H1 (cell line): Measurements from ENCODE around the gene ERO1A. TPM values are rescaled to one million over a fixed set of nuclear protein-coding genes. Genes with fewer than 3 reads are reported as not detected.

Experiments used
- CTCF ChIA-PET: fragments of 300-600 bp; sonication (Branson Sonifier 250); formaldehyde crosslinking; loops from one replicate; lab custom pipeline; 2021; ENCODE audit not compliant: partially characterized antibody; lab: Charles Lee
- POLR2A ChIA-PET: fragments of 300-600 bp; sonication (Branson Sonifier 250); formaldehyde crosslinking; loops from one replicate; lab custom pipeline; 2021; ENCODE audit warnings: inconsistent platforms; ENCODE audit not compliant: partially characterized antibody; lab: Charles Lee
- DNase-seq, 2 experiments: peaks; one replicate each; pipeline versions ENCODE4 v3.0.0 to v3.0.0-alpha.2; 2010 to 2022; ENCODE audit warnings: low spot score in 2 of 2, low read depth in 1 of 2, mixed read lengths in 1 of 2
- FAIRE-seq: peaks from 2 replicates; lab custom pipeline; 2011; peaks lifted over from hg19 to GRCh38; lab: Jason Lieb, UNC
- H2AFZ ChIP-seq: 2 replicates; pipeline ENCODE4 v1.8.1; 2012; ENCODE audit warnings: low read length, inconsistent platforms
- H2AK5ac ChIP-seq: 2 replicates; pipeline ENCODE4 v1.6.1; 2013; ENCODE audit warnings: low read depth, low read length
- H2BK120ac ChIP-seq: replicated peaks from 2 replicates; pipeline ENCODE3; 2013; ENCODE audit warnings: low read depth, low read length, inconsistent platforms
- H2BK12ac ChIP-seq: 2 replicates; pipeline ENCODE4 v1.6.1; 2013; ENCODE audit warnings: low read depth, low read length
- H2BK15ac ChIP-seq: 2 replicates; pipeline ENCODE4 v1.6.1; 2013; ENCODE audit warnings: low read length
- H2BK20ac ChIP-seq: 2 replicates; pipeline ENCODE4 v1.6.1; 2013; ENCODE audit warnings: low read length
- H2BK5ac ChIP-seq: 2 replicates; pipeline ENCODE4 v1.6.1; 2013; ENCODE audit warnings: low read depth, low read length
- H3K14ac ChIP-seq: 2 replicates; pipeline ENCODE4 v1.6.1; 2013; ENCODE audit warnings: inconsistent platforms; ENCODE audit not compliant: insufficient read length
- H3K18ac ChIP-seq: 2 replicates; pipeline ENCODE4 v1.6.1; 2013; ENCODE audit warnings: low read length; ENCODE audit errors: extremely low read depth
- H3K23ac ChIP-seq: 2 replicates; pipeline ENCODE4 v1.6.1; 2013; ENCODE audit warnings: inconsistent platforms; ENCODE audit not compliant: insufficient read length
- H3K23me2 ChIP-seq: 2 replicates; pipeline ENCODE4 v1.6.1; 2013; ENCODE audit warnings: low read depth, low read length
- H3K27ac ChIP-seq: 2 replicates; pipeline ENCODE4 v1.6.1; 2011; ENCODE audit warnings: low read depth, low read length, inconsistent platforms
- H3K27me3 ChIP-seq, 4 experiments: replicated peaks in 1 of 4; 1 replicate in 1 of 4; 2 replicates in 3 of 4; pipeline versions ENCODE4 v1.6.1 to v1.8.1; 2011 to 2013; ENCODE audit warnings: low read length in 3 of 4, mild to moderate bottlenecking in 3 of 4, inconsistent platforms in 2 of 4, mixed read lengths in 2 of 4, moderate library complexity in 1 of 4; ENCODE audit not compliant: control insufficient read depth in 3 of 4, insufficient read depth in 3 of 4; ENCODE audit errors: extremely low read depth in 1 of 4
- H3K36me3 ChIP-seq, 4 experiments: 2 replicates each; pipeline versions ENCODE4 v1.6.1 to v1.8.1; 2011 to 2013; ENCODE audit warnings: mild to moderate bottlenecking in 4 of 4, low read length in 3 of 4, moderate library complexity in 2 of 4, control low read depth in 1 of 4, inconsistent platforms in 1 of 4; ENCODE audit not compliant: insufficient read depth in 4 of 4, control insufficient read depth in 2 of 4
- H3K4ac ChIP-seq: replicated peaks from 2 replicates; pipeline ENCODE3; 2013; ENCODE audit warnings: low read length, low read depth, mixed read lengths, inconsistent platforms; ENCODE audit not compliant: insufficient read length
- H3K4me1 ChIP-seq, 4 experiments: replicated peaks in 1 of 4; 1 replicate in 1 of 4; 2 replicates in 3 of 4; pipeline versions ENCODE4 v1.6.1 to v1.8.1; 2011 to 2013; ENCODE audit warnings: low read length in 3 of 4, inconsistent platforms in 2 of 4, mixed read lengths in 1 of 4; ENCODE audit not compliant: insufficient read depth in 4 of 4, control insufficient read depth in 3 of 4
- H3K4me2 ChIP-seq, 2 experiments: 2 replicates each; pipeline versions ENCODE4 v1.6.1 to v1.8.1; 2011 to 2013; ENCODE audit warnings: low read depth in 2 of 2, low read length in 2 of 2, control low read depth in 1 of 2, inconsistent platforms in 1 of 2, mild to moderate bottlenecking in 1 of 2; ENCODE audit not compliant: insufficient read depth in 1 of 2
- H3K4me3 ChIP-seq, 4 experiments: fragments of 200-600, 300-600 bp in 1 of 4; sonication (generic), shearing (Covaris generic), sonication (Bioruptor Twin) in 1 of 4; 2 replicates each; pipeline versions ENCODE4 v1.5.1 to v1.8.1; 2011 to 2016; ENCODE audit warnings: low read length in 4 of 4, low read depth in 3 of 4, control low read depth in 2 of 4, inconsistent platforms in 2 of 4, mild to moderate bottlenecking in 2 of 4, mixed read lengths in 1 of 4, moderate library complexity in 1 of 4; ENCODE audit not compliant: insufficient read depth in 2 of 4; ENCODE audit errors: extremely low read depth in 1 of 4
- H3K56ac ChIP-seq: replicated peaks from 2 replicates; pipeline ENCODE3; 2013; ENCODE audit warnings: low read depth, mild to moderate bottlenecking, mixed read lengths, low read length, inconsistent platforms; ENCODE audit not compliant: insufficient read length
- H3K79me1 ChIP-seq: 2 replicates; pipeline ENCODE4 v1.6.1; 2013; ENCODE audit warnings: low read depth, low read length, control low read depth
- H3K79me2 ChIP-seq, 2 experiments: 2 replicates each; pipeline versions ENCODE4 v1.6.1 to v1.8.1; 2012 to 2013; ENCODE audit warnings: low read length in 2 of 2, mild to moderate bottlenecking in 2 of 2, inconsistent platforms in 1 of 2; ENCODE audit not compliant: insufficient read depth in 2 of 2, control insufficient read depth in 1 of 2
- H3K9ac ChIP-seq, 4 experiments: replicated peaks in 1 of 4; 1 replicate in 1 of 4; 2 replicates in 3 of 4; pipeline versions ENCODE4 v1.6.1 to v1.8.1; 2011 to 2013; ENCODE audit warnings: low read depth in 3 of 4, low read length in 3 of 4, control low read depth in 2 of 4, mild to moderate bottlenecking in 2 of 4, moderate library complexity in 2 of 4, inconsistent platforms in 1 of 4; ENCODE audit errors: extremely low read depth in 1 of 4
- H3K9me3 ChIP-seq, 2 experiments: 2 replicates each; pipeline versions ENCODE4 v1.6.1 to v1.8.1; 2012 to 2013; ENCODE audit warnings: mild to moderate bottlenecking in 2 of 2, moderate library complexity in 2 of 2, control low read depth in 1 of 2, inconsistent platforms in 1 of 2, low read depth in 1 of 2, low read length in 1 of 2, mixed read lengths in 1 of 2; ENCODE audit not compliant: insufficient read depth in 2 of 2
- H4K20me1 ChIP-seq, 2 experiments: replicated peaks in 1 of 2; 2 replicates each; pipeline versions ENCODE3 to v1.8.1; 2011 to 2013; ENCODE audit warnings: inconsistent platforms in 2 of 2, low read length in 2 of 2, mild to moderate bottlenecking in 1 of 2; ENCODE audit not compliant: insufficient read depth in 2 of 2, control insufficient read depth in 1 of 2
- H4K5ac ChIP-seq: 2 replicates; pipeline ENCODE4 v1.6.1; 2013; ENCODE audit warnings: low read length, low read depth, mixed read lengths, inconsistent platforms; ENCODE audit not compliant: insufficient read length
- H4K8ac ChIP-seq: 2 replicates; pipeline ENCODE4 v1.8.0; 2013; ENCODE audit warnings: mild to moderate bottlenecking, moderate library complexity, low read length, inconsistent platforms; ENCODE audit not compliant: insufficient read depth; ENCODE audit errors: extremely low read depth
- H4K91ac ChIP-seq: replicated peaks from 2 replicates; pipeline ENCODE3; 2013; ENCODE audit warnings: low read length, mixed read lengths, inconsistent platforms; ENCODE audit not compliant: insufficient read length
- ASH2L ChIP-seq: fragments of 200-600, 300-600 bp; sonication (generic); IDR thresholded peaks from one replicate; pipeline ENCODE4 v1.7.1; 2017; ENCODE audit warnings: low read length
- CBX5 ChIP-seq: fragments of 300-800, 300-1000 bp; sonication (generic); IDR thresholded peaks from 2 replicates; pipeline ENCODE4 v1.7.1; 2016; ENCODE audit warnings: antibody characterized with exemption, low read length, low read depth
- CBX8 ChIP-seq: fragments of 300-800, 300-1000 bp; sonication (generic); IDR thresholded peaks from 2 replicates; pipeline ENCODE4 v1.7.1; 2016; ENCODE audit warnings: low read depth, low read length, borderline replicate concordance
- GABPA ChIP-seq: IDR thresholded peaks from 2 replicates; pipeline ENCODE4 v1.6.1; 2011; ENCODE audit warnings: mild to moderate bottlenecking, low read length, moderate library complexity, borderline replicate concordance; ENCODE audit not compliant: insufficient read depth
- GTF2F1 ChIP-seq: IDR thresholded peaks from 2 replicates; pipeline ENCODE4 v1.6.1; 2012; ENCODE audit warnings: low read depth, low read length, improper control_type of control experiment, borderline replicate concordance
- KDM1A ChIP-seq: fragments of 200-600, 300-600 bp; sonication (generic); IDR thresholded peaks from 2 replicates; pipeline ENCODE4 v1.7.1; 2016; ENCODE audit warnings: mild to moderate bottlenecking, low read length, borderline replicate concordance
- KDM4A ChIP-seq: IDR thresholded peaks from one replicate; pipeline ENCODE4 v1.7.1; 2012; ENCODE audit warnings: low read depth, mild to moderate bottlenecking, moderate library complexity, low read length, inconsistent platforms; ENCODE audit not compliant: severe bottlenecking
- RAD21 ChIP-seq, 2 experiments: IDR thresholded peaks in 1 of 2; conservative IDR thresholded peaks in 1 of 2; 2 replicates each; pipeline ENCODE4 v1.6.1; 2011; ENCODE audit warnings: low read depth in 2 of 2, low read length in 2 of 2, improper control_type of control experiment in 1 of 2, inconsistent platforms in 1 of 2, mild to moderate bottlenecking in 1 of 2, moderate library complexity in 1 of 2
- WGBS, 2 experiments: shearing (Covaris generic) in 1 of 2; methylation state at CpG; one replicate each; pipeline versions ENCODE4 v1.1.6 to v1.1.7; 2013 to 2015; ENCODE audit warnings: low lambda C conversion rate in 2 of 2, mixed read lengths in 2 of 2, inconsistent platforms in 1 of 2, low coverage in 1 of 2, missing lambda C conversion rate in 1 of 2; ENCODE audit not compliant: insufficient replicate concordance in 2 of 2, insufficient coverage in 1 of 2, insufficient read length in 1 of 2; ENCODE audit errors: extremely low coverage in 1 of 2, missing lambda C conversion rate in 1 of 2; 5-methylcytosine and 5-hydroxymethylcytosine counted together
- polyA plus RNA-seq, 7 experiments: library from polyadenylated mRNA; depleted of rRNA in 3 of 7; stranded (reverse) in 5 of 7; unstranded in 2 of 7; fragments of >200 nt in 5 of 7; fragments of 200-250 nt in 2 of 7; gene quantifications; 1 replicate in 5 of 7; 2 replicates in 1 of 7; 4 replicates in 1 of 7; pipeline versions ENCODE4 v1.2.1 to v1.2.3, GENCODE V29; 2011 to 2013; ENCODE audit warnings: missing spikeins in 2 of 7, mixed read lengths in 2 of 7
- total RNA-seq: library from RNA; stranded (reverse); fragmentation: NEBNext Ultra II Directional; extraction: Animal tissue kit (Norgen Biotek cat#: 25700); gene quantifications from 2 replicates; pipeline ENCODE4 v1.2.1, GENCODE V29; 2021
- TF ChIP-seq, protein P1 (sequence below): IDR thresholded peaks from 2 replicates; pipeline ENCODE4 v1.6.1; 2012; ENCODE audit warnings: inconsistent platforms
- TF ChIP-seq, protein P2 (sequence below): IDR thresholded peaks from 2 replicates; pipeline ENCODE4 v1.6.1; 2012; ENCODE audit warnings: low read length, inconsistent platforms

ERO1A gene
- total and polyA plus RNA-seq, 2 of the 8 experiments (the other 6 are each of a cell fraction or from before 2014, with no cell fraction given): 15.7 to 42.0 TPM

DNA sequence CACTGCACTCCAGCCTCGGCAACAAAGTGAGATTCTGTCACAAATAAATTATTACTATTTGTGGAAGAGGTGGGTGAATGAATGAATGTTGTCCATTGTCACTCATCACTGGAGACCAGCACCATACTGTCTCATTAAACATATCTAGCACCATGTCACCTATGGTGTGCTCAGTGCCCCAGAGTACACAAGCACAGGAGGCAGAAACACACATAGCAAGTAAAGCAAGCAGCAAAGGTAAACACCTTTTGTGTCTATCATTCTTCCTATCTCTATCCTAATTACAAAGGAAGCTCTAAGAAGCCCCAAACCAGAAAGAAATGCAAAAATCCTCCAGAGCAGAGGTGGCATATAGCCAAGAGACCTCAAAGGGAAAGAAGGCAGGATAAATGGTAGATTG, 9.2 kb downstream of the ERO1A start:
- Histone ChIP-seq H3K9ac (no peak overlapping the region), H3K14ac (no peak overlapping the region), H3K18ac (no peak overlapping the region), H2BK12ac (no peak overlapping the region), H3K56ac (no peak overlapping the region), H3K79me2 (peaks cover 0 to 61% of the 10 kb centered on the region in 2 experiments; a peak in 2 of 4 replicates), H2BK15ac (no peak overlapping the region), H3K4me2 (0 out of 4 replicates have a peak overlapping the region, but pooled peaks of 1 of the 2 experiments have one; percentile 9), H2BK120ac (no peak overlapping the region), H4K20me1 (peaks cover 5 to 7% of the 10 kb centered on the region in 2 experiments), H3K9me3 (no peaks in the 10 kb centered on the region), H4K91ac (no peak overlapping the region), H3K23ac (no peak overlapping the region), H2BK20ac (no peak overlapping the region), H2BK5ac (no peak overlapping the region), H3K4me1 (peaks cover 0 to 7% (median 3%) of the 10 kb centered on the region in 4 experiments; a peak in 4 of 7 replicates), H2AK5ac (no peak overlapping the region; the same call in 1 of the 2 replicates), H3K27me3 (no peaks in the 10 kb centered on the region), H3K4ac (no peak overlapping the region), H3K79me1 (peaks cover 5% of the 10 kb centered on the region), H4K8ac (no peak overlapping the region), H3K36me3 (no peaks in the 10 kb centered on the region; a peak in 2 of 8 replicates), H4K5ac (no peak overlapping the region), H3K27ac (no peak overlapping the region), H3K23me2 (no peaks in the 10 kb centered on the region), H3K4me3 (no peak overlapping the region), H2AFZ (no peak overlapping the region)
- FAIRE-seq (no peak), DNase-seq (no peak)
- CTCF ChIA-PET: no interaction called here
- POLR2A ChIA-PET: interaction anchor here (0.8 to 1.2 kb wide), 2 partner anchors 9 to 21 kb away, joined by 3 to 4 read pairs; partner anchors contain the start of genes ERO1A and PSMC6
- 88% methylated on average over 1 of the region's 1 CpG; no CpG with 5 or more reads in 1 of the 2 experiments for WGBS, 2 experiments
- TF ChIP-seq RAD21 (IDR thresholded peaks at IDR 0.05 in 1 of 2, conservative IDR thresholded peaks at IDR 0.05 in 1 of 2; ENCODE audit: low read depth in 2 of 2, low read length in 2 of 2) (no peak), KDM1A (no peak), KDM4A (no peak), GTF2F1 (no peak), ASH2L (no peak), GABPA (no peak), CBX5 (no peak), CBX8 (no peak)
- TF ChIP-seq, protein P1, sequence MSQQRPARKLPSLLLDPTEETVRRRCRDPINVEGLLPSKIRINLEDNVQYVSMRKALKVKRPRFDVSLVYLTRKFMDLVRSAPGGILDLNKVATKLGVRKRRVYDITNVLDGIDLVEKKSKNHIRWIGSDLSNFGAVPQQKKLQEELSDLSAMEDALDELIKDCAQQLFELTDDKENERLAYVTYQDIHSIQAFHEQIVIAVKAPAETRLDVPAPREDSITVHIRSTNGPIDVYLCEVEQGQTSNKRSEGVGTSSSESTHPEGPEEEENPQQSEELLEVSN: no peak
- TF ChIP-seq, protein P2, sequence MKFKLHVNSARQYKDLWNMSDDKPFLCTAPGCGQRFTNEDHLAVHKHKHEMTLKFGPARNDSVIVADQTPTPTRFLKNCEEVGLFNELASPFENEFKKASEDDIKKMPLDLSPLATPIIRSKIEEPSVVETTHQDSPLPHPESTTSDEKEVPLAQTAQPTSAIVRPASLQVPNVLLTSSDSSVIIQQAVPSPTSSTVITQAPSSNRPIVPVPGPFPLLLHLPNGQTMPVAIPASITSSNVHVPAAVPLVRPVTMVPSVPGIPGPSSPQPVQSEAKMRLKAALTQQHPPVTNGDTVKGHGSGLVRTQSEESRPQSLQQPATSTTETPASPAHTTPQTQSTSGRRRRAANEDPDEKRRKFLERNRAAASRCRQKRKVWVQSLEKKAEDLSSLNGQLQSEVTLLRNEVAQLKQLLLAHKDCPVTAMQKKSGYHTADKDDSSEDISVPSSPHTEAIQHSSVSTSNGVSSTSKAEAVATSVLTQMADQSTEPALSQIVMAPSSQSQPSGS: no peak
